Activated CD4-positive, alpha-beta T cell treated with anti-CD3 and anti-CD28 coated beads for 4 hours (primary cell): ENCODE measurements around the gene RBFOX2.
"Not testable (repeated sequence)": the region's sequence is repeated elsewhere in the genome, so short reads cannot be mapped to it uniquely, and the experiment has no call there.

ENCODE experiments used
- DNase-seq, 2 donors: peaks; one replicate each; pipeline ENCODE4 v3.0.0-alpha.2; 2020

Gene RBFOX2, protein sequence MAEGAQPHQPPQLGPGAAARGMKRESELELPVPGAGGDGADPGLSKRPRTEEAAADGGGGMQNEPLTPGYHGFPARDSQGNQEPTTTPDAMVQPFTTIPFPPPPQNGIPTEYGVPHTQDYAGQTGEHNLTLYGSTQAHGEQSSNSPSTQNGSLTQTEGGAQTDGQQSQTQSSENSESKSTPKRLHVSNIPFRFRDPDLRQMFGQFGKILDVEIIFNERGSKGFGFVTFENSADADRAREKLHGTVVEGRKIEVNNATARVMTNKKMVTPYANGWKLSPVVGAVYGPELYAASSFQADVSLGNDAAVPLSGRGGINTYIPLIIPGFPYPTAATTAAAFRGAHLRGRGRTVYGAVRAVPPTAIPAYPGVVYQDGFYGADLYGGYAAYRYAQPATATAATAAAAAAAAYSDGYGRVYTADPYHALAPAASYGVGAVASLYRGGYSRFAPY

DNA sequence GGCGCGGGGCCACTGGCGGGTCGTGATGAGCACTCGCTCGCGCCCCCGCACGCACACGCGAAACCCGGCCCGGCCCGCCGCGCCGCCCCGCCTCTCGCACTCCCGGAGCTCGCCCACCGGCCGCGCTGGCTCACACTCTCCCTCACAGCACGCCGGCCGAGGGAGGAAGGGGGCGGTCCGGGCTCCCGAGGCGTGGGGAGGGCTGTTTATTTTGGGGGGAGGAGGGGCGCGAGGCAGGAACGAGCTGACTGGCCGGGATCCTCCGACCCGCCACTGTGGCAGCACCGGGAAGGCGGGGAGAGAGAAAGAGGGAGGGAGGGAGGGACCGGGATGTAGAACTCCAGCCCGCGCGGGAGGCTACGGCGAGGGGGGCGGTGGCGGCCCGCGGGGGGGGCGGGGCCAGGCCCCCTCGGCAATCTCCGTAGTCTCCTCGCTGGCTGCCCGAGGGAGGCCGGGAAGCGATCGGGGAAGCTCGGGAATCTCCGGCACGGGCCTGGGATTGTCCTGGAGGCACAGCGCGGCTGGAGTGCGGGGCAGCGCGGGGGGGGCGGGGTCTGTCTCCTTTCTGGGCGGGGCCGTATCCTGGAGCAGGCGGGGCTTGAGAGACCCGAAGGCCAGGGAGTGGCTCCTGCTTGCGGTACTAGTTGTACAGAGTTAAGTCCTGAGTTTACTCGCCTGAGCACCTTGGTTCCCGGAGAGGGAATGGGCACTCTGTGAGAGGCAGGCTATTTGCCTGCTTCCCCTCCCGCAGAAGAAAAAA, at the start of gene RBFOX2:
Gene RBFOX2, minus strand, starts transcription at position 179 of the 760 bp plus-strand sequence. CDS start 399 bp downstream, outside the sequence.
- DNase-seq, result peak; percentile 78 to 83

DNA sequence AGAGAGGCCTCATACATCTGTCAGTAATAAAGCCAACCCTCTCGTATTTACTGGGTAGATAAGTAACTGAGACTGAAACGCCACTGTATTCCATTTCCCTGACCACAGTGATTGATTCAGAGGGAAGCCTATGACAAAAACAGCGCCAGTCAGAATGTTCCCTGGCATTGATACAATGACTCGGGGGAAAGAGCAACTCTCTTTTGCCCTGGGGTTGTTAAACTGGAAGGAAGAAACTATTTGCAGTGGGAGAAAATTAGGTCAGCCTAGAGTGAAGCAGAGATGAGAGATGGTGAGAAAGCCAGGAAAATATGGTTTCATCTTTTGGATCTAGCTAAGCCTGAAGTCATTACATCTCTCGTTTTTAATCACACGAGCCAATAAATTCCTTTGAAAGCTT, 48.6 kb upstream of the RBFOX2 start:
- no peak for DNase-seq

GRCh38 chr22:36075724-36076123, 47.1 kb upstream of the RBFOX2 start:
- DNase-seq, result no peak

- no peak for DNase-seq
Observed at GRCh38 chr22:36075230-36075629, 46.6 kb upstream of the RBFOX2 start.

GRCh38 chr22:36073476-36073875, 44.9 kb upstream of the RBFOX2 start:
- DNase-seq, result no peak

DNA sequence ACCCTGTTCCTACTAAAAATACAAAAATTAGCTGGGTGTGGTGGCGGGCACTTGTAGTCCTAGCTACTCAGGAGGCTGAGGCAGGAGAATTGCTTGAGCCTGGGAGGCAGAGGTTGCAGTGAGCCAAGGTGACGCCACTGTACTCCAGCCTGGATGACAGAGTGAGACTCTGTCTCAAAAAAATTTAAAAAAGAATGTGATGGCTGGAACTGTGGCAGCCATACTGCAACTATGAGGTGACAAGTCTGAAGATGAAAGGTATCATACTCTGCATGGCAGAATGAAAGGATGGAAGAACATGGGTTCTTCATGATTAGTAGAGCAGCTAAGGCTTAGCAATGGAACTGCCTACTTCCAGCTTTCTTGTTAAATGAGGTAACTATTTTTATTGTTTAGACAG, 42.0 kb upstream of the RBFOX2 start:
- not testable (repeated sequence) for DNase-seq

DNA sequence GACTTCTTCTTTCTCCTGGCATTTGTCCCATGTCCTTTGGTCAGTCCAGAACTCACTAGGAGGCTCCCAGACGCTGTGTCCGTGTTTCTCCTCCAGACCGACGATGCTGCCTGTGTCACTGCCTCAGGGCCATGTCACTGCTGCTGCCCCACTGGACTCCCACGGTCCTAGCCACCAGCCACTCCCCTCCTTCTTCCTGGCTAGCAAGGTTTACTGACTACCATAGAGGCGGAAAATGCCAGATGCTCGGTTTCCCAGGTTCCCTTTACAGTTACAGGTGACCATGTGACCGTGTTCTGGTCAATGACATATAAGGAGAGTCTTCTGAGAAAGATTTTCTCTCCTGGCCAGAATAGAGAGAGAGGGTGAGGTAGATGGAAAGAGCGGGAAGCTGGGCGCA, 40.7 kb upstream of the RBFOX2 start:
- no peak for DNase-seq

DNA sequence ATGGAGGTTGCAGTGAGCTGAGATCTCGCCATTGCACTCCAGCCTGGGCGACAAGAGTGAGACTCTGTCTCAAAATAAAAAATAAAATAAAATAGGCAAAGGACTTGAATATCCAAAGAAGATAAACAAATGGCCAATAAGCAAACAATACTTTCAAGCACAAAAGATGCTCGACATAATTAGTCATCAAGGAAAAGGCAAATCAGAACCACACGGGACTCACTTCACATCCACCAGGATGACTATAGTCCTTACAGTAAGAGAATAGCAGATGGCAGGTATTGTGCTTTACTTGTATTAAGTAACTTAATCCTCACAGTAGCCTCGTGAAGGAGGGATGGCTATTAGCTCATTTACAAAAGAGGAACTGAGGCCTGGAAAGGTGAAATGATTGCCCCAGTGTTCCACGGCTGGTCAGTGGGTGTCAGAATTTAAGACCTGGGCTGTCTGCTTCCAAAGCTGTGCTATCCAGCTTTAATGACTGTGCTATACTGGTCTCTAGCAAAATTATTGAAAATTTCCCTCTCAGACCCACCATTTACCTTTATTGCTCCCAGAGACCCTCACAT, 40.2 kb upstream of the RBFOX2 start:
- DNase-seq, result no peak

- no peak for DNase-seq
Observed at GRCh38 chr22:36067235-36067558, 38.6 kb upstream of the RBFOX2 start.

GRCh38 chr22:36065775-36066544, 37.3 kb upstream of the RBFOX2 start:
- DNase-seq, result peak; percentile 57 to 59

GRCh38 chr22:36065462-36065774, 36.8 kb upstream of the RBFOX2 start:
- peak in 1 of 2 donors; percentile 1 for DNase-seq

DNA sequence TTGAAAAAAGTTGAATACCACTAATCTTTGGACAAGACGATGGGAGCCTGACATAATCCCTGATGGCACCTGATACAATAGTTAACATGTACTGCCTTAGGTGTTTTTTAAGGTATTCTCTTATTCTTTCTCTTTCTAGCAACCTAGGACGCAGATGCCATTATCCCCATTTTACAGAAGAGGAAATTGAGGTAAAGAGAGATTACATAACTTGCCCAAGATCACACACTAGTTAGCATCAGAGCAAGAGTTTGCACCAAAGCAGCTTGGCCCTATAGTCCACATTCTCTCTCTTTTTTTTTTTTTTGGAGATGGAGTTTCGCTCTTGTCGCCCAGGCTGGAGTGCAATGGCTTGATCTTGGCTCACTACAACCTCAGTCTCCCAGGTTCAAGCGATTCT, 35.7 kb upstream of the RBFOX2 start:
- no peak for DNase-seq

GRCh38 chr22:36056980-36057379, 28.4 kb upstream of the RBFOX2 start:
- no peak for DNase-seq

DNA sequence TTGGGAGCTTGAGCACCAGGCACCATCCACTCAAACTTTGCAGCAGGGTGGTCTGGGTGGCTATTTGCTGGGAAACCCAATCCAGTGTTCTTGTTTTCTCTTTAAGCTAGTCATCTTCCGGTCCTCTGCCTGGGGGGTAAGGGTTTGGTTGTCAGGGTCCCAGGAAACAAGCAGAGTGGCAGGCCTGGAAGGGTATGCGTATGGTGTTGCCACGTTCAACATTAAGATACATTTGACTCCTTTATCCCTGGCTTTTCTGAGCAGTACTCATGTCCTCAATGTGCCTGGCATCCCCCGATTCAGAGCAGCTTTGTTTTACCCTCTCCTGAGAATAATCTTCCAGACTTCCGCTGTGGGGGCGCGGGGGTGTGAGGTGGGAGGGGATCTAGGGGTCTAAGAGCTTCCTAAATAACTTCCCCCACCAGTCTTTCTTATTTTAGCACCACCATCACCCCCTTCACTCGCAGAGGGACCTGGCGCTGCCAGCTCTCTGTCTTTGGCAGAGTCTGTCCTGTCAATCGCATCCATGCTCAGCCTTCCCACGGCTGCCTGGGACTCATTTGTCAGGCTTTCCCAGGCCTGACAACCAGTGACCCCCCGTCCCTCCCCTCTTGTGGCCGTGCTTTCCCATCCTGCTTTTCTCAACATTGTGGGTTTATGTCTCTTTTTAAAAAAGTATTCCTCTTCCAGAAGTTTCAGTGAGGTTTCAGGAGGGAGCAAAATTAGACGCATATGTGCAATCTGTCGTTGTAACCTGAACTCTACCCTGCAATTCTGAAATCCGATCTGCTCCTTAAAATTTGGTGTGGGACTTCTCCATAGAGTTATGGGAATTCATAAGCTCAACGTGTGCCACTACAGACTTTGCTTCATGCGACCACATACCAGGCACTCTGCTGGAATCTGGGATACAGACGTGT, 27.0 kb upstream of the RBFOX2 start:
- no peak for DNase-seq

GRCh38 chr22:36054446-36054845, 25.8 kb upstream of the RBFOX2 start:
- not testable (repeated sequence) for DNase-seq

GRCh38 chr22:36053242-36054147, 24.9 kb upstream of the RBFOX2 start:
- no peak for DNase-seq

- DNase-seq, result peak in 1 of 2 donors; percentile 5
Observed at GRCh38 chr22:36052505-36052941, 23.9 kb upstream of the RBFOX2 start.

GRCh38 chr22:36049678-36049997, 21.0 kb upstream of the RBFOX2 start:
- no peak for DNase-seq

GRCh38 chr22:36048911-36049677, 20.5 kb upstream of the RBFOX2 start:
- DNase-seq, result no peak

DNA sequence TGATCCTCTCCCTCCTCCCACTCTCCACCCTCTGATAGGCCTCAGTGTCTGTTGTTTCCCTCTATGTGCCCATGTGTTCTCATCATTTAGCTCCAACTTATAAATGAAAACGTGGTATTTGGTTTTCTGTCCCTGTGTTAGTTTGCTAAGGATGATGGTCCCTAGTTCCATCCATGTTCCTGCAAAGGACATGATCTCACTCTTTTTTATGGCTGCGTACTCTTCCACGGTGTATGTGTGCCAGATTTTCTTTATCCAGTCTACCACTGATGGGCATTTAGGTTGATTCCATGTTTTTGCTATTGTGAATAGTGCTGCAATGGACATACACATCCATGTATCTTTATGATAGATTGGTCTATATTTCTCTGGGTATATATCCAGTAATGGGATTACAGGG, 15.9 kb upstream of the RBFOX2 start:
- DNase-seq, result not testable (repeated sequence)
